T-helper 9 cell (primary cell): ENCODE data around the gene LRP1.
A peak's percentile ranks its signal among the peaks of the same experiment; 100 is the strongest.

Source experiments
- DNase-seq: peaks from one replicate; pipeline ENCODE4 v3.0.0-alpha.2; 2020

LRP1 gene

DNA sequence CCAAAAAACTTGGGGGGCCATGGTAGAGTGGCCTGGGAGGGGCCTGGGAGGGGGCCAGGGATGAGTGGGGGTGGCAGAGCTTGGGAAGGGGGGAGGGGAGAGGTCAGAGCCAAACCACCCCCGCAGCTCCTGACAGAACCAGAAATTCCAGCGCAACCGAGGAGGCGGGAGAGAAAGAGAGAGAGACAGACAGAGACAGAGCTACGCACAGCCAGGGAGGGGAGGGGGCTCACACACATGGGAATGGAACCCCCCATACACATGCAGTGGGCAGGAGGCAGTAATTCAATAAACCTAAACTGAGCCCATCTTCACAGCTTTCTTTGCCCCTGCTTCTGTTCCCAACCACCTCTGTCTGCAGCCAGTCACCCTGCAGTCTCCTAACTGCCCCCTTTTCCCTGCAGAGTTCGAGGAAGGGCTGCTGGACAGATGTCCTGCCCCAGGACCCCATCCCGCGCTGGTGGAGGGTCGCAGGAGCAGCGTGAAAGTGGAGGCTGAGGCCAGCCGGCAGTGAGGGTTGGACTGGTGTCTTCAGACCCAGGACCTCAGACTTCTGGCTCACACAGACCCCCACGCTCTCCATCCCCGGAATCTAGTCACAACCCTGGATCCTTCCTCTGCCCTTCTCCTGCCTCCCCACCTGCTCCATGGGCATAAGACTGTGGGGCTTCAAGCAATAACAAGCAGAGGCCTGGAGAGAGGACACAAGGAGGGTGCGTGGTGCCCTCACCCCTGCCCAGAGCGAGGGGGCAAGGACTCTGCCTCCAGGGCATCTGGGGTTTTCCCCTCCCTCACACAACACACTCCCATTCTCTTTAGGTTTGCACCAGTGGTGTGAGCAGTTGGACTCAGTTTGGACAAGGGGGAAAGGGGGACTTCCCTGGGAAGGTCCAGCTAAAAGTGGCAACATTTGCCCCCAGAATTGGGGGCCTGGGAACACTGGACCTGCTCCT lies 33.8 kb upstream of the LRP1 start:
- no peak for DNase-seq

DNA sequence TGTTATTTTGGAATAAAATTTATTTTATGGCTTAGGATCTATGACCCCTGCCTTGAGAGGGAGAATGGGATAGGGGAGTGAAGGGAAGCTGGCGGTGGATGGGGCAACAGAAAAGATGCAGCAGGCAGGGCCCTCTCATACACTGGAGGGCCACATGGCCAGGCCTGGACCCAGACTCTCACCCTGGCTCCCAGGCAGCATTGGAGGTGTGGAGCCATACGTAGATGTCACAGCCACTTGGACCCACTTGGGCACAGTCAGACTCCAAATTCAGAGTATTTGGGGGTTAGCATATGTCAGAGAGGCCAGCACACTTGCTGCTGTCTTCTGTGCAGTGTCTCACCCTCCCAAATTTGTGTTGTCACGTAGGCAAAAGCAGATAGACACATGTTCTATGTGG lies 32.8 kb upstream of the LRP1 start:
- no peak for DNase-seq

DNA sequence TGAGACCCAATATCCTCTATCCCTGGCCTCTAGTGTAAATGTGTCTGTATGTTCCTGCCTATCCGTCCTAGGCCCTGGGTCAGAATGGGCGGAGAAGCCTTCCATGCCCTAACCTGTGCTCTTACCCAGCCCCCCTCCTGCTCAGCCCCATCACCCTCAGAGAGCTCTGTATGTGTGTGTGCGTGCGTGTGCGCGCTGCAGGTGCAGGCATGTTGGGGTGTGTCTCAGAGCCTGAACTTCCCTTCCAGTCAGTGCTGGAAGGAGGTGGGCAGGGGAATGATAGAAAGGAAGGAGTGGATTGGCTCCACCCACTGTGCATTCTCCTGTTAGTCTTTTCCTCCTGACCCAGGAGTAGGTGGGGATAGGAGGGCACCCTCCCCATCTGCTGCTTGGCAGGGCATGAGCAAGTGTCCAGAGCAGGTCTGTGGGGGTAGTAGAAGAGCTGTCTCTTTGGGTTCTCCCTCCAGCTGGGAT lies 32.1 kb upstream of the LRP1 start:
- no peak for DNase-seq

DNA sequence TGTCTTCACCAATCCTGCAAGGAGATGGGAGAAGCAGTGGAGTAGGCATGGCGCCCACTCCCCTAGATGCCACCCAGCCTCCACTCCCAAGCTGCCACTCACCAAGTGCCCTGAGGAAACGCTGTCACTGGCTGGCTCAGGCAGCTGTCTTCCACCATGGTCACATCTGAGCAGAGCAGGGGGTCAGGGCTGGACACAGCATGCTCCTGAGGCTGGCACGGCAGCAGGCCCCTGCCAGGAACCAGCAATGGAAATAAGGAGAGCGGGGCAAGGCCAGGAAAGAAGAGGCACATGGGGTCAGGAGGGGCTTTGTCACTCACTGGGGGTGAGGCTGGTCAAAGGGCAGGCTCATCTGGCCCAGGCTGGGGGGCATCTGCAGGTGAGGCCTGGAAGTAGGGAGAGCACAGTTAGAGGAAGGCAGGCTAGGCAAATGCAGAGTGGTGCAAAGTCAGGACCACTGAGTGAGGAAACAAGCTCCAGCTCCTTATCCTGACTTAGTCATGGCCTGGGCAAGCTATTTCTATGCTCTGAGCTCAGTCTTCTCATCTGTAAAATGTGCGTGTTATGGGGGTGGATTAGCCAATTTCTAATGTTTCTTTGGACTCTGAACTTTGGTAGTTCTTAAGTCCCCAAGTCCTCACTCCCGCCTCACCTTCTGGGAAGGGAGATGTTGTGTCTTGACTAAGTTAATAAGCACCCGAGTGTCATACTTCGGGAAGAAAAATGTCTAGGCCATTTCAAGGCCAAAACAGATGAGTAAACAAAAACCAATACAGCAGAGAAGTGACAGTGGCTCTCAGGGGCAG lies 31.3 kb upstream of the LRP1 start:
- DNase-seq, result no peak

DNA sequence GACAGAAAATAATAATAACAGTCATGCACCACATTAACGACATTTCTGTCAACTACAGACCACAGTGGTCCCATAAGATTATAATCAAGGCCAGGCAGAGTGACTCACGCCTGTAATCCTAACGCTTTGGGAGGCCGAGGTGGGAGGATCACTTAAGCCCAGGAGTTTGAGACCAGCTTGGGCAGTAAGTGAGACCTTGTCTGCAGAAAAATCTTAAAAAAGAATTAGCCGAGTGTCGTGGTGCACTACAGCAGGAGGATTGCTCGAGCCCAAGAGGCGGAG lies 30.8 kb upstream of the LRP1 start:
- DNase-seq, result no peak

DNA sequence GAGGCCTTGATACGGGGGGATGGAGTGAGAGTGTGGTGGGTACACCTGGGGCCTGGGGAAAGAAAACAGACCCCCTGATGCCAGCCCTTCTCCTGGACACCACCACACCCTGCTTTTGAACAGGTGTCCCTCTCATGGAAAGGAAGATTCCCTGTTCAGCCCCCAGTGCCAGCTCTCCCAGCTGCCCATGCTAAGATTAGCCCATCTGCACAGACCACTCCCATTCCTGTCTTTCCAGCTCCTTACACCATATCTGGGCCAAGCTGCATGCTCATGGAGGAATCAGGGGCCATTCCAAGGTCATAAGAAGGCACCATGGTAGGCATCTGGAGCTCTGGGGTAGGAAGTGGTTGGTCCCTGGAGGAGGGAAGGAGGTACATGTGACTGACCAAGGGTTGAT lies 29.7 kb upstream of the LRP1 start:
- no peak for DNase-seq

DNA sequence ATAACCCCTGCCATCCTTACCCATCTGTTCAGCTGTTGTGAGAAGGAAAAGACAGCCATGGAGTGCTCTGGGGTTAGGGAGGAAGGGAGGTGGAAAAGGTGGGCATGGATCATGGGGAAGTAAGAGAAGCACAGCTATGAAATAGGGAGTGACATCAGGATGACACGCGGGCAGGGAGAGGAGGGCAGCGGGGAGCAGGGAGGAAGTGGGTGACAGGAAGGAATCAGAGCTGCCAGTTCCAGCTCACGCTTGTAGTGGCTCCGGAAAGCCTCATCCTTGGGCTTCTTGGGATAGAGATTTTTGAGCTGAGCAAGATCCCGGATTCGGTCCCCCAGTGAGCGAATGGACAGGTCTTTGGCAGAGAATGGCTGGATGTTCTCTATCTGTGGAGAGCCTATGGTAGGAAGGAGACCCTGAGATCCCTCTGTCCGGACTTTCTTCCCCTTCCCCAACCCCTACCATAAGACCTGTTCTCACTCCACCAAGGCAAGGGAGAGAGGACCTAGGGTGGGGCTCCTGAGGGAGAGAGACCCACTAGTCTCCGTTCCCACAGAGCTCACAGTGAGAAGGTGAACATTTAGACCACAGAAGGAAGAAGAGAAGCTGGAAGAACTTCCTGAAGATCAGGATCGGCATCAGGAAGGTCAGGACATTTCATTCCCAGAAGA lies 29.1 kb upstream of the LRP1 start:
- no peak for DNase-seq

DNA sequence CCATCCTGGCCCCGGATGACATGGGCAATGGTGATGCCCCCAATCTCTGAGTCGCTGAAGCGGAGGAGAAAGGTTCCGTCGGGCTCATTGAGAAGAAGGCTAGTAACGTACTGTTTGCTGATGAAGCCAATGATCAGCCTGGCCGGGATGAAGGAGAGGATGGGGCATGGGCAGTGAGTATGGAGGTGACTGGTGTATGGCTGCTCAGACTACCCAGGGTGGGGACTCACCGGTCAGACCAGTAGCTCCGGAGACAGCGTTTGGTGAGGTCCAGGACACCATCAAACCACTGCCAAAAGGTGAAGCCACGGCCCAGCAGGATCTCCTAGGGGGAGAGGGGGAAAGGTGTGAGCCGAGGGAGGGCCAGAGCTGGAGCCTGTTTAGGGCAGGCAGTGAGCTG lies 28.5 kb upstream of the LRP1 start:
- DNase-seq, result no peak

DNA sequence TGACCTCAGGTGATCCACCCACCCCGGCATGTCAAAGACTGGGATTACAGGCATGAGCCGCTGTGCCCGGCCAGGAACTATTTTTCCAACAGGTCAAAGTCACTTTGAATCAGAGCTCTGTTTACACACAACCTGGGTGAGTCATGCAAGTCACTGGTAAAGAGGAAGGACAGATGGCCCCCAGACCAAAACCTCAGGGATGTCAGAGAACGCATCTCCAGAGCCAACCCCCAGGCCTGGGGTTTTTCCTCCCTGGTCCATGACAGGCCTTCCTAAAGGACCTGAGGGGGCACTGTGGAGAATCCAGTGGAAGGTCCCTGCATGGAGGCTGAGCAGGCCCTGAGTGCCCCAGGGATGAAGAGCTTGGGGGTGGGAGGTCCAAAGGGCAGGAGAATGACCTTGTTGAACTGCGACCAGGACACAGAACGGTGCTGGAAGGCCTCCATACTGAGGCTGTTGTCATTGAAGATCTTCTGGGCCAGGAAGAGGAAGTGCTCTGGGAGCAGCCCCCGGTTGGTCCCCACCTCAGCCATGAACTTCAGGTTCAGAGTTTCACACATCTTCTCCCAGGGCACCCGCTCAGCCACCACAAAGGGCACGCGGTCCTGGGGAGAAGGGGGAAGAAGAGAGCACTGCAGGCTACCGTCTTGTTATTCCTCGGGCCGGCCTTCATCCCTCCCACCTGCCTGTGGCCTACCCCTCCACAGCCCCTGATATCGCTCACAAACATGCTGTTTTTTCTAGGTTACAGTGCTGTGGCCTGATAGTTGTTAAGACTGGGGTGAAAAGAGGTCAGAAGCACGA lies 26.2 kb upstream of the LRP1 start:
- DNase-seq, result no peak

DNA sequence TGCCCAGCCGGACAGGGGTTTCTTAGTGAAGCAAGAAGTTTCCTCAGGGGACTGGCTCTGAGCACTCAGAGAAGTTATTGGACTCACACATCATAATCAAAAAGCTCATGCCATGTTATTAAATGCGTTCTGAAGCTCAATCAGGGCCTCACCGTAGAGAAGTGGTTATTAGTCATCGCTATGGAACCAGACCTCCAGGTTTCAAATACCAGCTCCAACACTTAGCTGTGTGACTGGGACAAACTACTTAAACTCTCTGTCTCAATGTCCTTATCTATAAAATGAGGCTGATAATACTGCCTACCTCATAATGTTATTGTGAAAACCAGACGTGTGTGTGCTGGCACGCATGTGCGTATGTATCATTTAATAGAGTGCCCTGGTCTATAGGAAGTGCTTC lies 24.4 kb upstream of the LRP1 start:
- no peak for DNase-seq

DNA sequence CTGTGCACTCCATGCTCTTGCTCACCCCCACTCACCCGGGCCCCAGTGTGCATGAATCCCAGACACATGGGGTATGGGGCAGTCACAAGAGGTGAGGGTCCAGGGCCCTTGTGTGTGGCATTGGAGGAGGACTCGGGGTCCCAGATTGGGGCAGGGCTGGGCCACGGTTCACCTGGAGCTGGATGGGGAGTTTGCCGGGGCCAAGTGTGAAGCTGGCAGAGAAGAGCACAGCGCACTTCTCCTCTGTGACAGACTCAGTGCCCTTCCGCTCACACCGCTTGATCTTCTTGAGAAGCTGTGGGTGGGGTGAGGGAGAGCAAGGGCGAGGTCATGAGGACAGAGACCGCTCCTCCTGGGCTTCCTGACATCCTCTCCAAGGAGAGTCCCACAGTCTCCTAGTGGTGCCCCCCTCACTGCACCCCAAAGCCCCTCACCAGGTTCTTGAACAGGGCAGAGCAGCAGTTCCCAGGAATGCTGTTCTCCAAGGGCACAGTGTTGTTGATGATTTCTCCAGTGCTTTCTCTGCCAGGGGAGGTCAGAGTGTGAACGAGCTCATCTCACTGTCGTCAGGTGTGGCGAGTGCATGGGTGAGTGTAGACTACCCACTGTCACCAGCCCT lies 23.9 kb upstream of the LRP1 start:
- DNase-seq, result no peak

DNA sequence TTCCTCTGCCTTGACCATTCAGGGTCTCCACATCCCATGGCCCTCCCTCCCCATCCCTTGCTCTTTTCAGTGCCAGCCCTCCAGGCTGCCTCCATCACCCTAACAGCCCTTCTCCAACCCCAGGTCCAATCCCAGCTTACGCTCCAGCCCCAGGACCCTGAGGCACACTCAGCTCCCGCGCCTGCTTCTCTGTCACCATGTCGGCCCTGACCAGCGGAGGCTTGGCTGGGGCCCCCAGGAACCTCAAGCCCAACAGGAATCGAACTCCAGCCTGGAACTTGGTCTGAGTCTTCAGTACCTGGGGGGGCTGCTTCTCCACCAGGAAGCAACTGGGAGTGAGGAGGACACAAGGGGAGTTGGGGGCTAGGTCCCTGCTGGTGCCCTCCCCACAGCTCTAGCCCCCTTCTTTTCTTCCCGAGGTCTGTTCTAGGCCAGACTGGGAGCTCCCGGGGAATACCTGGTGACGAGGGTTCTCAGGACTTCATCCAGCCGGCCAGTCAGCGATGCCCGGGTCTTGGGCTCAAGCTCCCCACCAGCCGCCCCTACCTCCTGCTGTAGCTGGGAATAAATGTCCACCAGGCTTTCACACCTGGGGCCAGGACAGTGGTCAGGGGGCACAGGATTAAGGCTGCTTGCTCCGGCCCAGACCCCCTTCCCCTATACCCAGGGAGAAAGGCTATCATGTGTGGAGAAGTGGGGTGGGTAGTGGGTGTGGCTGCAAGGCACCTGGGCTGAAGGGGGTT lies 23.1 kb upstream of the LRP1 start:
- DNase-seq, result no peak

DNA sequence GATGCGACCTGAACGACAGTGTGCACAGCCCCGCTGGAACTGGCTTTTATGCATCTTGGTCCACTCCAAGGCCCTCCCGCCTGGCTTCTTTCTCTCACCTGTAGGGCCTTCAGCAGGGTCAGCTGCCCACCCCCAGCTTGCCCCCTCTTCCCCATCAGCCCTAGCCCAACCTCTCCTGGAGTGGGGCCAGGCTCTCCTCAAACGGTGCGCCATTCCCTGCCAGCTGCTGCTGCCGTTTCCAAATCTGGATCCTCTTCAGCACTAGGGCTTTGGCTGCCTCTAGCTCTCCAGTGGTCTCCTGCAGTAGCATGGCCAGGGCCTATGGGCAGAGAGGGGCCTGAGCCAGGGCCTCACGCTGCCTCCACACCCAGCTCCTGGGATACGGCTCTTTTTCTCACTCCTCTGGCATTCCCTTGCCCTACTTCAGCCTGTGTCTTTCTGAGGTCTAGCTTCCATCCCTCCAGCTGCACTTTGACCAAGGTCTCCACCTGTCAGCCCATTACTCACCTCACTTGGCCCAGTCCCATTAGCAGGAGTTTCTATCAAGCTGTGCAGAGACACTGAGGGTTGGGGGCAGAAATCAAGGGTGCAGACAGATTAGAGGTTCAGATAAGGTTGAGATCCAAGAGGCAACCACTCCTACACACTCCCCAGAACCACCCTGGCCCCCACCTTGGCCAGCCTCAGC lies 22.1 kb upstream of the LRP1 start:
- no peak for DNase-seq

DNA sequence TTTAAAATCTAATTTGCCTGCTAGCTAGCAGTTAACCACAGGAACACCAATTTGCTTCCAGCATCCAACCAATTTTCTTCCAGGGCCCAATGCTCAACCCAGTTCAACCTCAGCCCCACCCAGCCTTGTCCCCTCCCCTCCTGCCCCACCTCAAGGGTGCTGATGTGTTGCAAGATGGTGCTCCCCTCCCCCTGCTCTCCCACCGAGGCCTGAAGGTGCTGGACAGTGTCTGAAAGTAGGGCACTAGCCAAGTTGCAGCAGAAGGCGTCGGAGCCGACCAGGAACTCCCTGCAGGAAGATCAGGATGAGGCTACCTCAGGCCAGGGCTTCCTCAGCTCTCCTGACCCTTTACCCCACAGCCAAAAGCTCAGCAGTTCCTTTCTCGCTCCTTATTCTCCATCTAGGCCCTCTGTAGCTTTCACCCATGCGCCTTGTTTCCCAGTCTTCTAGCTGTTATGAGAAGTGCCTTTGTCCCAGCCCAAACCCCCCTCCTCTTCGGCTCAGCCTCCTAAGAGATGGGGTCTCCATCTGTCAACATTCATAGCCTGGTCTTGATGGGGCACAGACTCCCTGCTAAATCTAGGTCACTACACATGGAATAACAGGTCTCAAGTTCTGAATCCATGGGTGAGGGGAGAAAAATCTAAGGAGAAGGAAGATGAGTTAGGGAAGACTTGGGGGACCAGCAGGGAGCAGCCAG lies 20.7 kb upstream of the LRP1 start:
- DNase-seq, result no peak

DNA sequence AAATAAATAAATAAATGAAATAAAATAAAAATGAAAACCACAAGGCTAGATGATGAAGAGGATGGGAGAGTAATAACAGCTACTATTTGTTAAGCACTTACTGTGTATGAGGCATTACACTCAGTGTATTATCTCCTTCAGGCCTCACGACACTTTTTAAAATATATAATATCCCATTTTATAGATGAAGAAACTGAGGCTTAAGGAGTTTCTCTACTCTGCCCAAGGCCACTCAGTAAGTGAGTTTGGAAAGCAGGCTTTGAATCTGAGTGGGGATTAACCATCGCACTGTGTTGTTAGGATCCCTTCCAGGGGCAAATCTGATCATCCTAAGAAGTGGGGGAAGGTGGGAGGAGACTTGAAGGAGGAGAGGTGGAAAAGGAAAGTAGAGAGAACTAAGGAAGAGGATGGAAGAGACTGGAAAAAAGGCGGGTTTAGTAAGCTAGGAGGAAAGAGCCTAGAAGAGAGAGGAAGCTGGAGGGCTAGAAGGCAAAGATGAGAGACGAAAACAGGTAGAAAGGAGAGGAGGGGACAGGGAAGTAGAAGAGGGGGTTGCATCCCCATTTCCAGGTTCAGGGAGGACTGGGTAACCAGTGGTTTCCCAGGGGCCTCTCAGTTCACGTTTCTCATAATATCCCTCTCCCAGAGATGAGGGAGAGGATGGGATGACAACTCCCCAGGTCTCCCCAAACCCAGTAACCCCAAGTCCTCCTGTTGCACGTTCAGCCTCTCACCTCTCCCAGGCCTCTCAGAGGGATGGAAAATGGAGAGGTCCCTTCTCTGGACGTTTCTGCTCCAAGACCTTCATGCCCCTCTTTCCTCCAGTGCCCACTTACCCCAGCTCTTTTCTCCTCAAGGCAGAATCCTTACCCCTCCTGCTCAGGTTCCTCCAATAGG lies 18.8 kb upstream of the LRP1 start:
- DNase-seq, result no peak

DNA sequence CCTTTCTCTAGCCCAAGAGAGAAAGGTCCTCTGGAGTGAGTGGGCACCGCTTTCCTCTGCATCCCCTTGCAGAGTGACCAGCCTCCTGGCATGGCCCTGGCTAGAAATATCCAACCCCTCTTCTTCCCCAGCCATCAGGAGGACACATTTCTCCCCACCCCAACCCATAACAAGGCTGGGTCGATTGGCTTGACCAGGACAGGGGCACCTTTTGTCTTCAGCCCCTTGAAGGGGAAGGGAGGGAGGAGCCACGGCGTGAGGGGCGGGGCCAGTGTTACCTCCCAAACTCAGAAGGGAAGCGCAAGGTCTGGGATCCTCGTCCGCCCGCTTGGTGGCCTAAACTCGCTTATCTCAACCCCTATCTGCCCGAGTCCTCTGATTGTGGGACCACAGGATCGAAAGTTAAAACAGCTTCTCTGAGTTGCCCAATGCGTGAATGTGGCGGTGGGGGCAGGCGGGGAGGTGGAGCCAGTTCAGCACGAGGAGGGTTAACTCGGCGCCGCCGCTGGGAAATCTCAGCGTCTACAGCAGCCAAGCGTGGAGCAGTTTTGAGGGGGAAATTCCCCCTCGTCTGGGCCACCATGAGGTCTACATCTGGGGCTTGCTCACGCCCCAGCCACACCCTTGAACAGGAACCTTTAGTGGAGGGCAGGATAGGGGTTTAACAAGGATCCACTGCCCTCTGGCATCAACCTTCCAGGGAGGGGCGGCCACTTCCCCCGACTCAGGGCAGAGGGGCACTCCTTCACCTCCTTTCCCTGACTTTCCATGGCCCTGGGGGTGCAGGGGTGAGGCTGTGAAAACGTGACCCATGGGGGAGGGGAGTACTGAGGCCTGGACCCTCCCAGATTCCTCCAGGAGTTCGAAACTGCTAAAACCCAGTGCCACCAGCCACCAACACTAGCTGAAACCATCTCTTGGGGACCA lies 17.9 kb upstream of the LRP1 start:
- DNase-seq, result peak; percentile 69

DNA sequence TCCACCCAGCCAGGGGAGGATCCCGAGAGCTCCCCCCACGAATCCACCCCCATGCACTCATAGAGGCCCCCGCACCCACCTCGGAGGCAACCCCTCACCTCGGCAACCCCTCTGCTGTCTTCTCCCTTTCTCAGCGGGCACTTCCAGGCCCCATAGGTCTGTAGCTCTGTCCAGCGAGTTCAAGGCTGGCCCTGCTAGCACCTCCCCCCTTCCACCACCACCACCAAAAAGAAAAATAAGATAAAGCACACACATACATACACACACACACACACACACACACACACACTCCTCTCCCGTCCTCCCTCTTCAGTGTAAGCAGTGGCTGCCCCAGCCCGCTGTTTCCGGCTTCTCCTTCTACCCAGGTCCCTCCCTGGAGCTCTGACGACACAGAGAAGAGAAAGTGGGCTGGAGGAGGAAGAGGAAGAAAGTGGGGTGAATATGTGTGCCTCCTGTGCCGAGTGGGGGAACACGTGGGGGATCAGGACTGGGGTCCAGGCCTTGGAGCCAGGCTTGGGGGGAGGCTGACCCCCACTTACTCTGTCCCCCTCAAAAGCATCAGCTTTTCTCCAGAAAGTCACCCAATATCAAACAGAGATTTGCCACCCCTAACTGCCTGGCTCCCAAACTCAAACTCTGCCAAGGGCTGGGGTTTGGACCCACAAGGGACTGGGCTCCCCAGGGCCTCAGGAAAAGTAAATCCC lies 17.1 kb upstream of the LRP1 start, which contains the start of gene STAT6:
TSS of gene STAT6 (minus strand) at position 332 of the 704 bp plus-strand sequence. CDS start 3,084 bp downstream, outside the sequence.
- DNase-seq, result peak; percentile 76
